Fibroblast of the aortic adventitia (primary cell): Measurements from ENCODE around the gene ABCC8. TPM values are rescaled to one million over a fixed set of nuclear protein-coding genes. Genes with fewer than 3 reads are reported as not detected.

Experiments
- DNase-seq: peaks from one replicate; pipeline ENCODE4 v3.0.0-alpha.2; 2010; ENCODE audit warnings: low read depth
- H3K4me3 ChIP-seq: 2 replicates; pipeline ENCODE4 v1.5.1; 2011; ENCODE audit warnings: low read depth, mild to moderate bottlenecking, control low read depth, low read length, moderate library complexity
- total RNA-seq: library from RNA; depleted of rRNA; stranded (reverse); fragments of >200 nt; gene quantifications from 2 replicates; pipeline ENCODE4 v1.2.3, GENCODE V29; 2012; ENCODE audit warnings: low replicate concordance
- TF ChIP-seq, protein P1 (sequence below): IDR thresholded peaks from 2 replicates; pipeline ENCODE4 v1.5.1; 2011; ENCODE audit warnings: mild to moderate bottlenecking, low read length, control low read depth, inconsistent platforms; ENCODE audit not compliant: insufficient read depth

ABCC8 gene
- total RNA-seq, 1 donor, result not detected

- TF ChIP-seq, protein P1, sequence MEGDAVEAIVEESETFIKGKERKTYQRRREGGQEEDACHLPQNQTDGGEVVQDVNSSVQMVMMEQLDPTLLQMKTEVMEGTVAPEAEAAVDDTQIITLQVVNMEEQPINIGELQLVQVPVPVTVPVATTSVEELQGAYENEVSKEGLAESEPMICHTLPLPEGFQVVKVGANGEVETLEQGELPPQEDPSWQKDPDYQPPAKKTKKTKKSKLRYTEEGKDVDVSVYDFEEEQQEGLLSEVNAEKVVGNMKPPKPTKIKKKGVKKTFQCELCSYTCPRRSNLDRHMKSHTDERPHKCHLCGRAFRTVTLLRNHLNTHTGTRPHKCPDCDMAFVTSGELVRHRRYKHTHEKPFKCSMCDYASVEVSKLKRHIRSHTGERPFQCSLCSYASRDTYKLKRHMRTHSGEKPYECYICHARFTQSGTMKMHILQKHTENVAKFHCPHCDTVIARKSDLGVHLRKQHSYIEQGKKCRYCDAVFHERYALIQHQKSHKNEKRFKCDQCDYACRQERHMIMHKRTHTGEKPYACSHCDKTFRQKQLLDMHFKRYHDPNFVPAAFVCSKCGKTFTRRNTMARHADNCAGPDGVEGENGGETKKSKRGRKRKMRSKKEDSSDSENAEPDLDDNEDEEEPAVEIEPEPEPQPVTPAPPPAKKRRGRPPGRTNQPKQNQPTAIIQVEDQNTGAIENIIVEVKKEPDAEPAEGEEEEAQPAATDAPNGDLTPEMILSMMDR, result no peak
- no peak for DNase-seq
- H3K4me3 ChIP-seq, result no peak overlapping the region
These were observed 30.3 kb upstream of the ABCC8 start for GRCh38 chr11:17506942-17507341.

GRCh38 chr11:17506314-17506713 is 29.7 kb upstream of the ABCC8 start:
- no peak for DNase-seq
- no peak overlapping the region for H3K4me3 ChIP-seq

DNA sequence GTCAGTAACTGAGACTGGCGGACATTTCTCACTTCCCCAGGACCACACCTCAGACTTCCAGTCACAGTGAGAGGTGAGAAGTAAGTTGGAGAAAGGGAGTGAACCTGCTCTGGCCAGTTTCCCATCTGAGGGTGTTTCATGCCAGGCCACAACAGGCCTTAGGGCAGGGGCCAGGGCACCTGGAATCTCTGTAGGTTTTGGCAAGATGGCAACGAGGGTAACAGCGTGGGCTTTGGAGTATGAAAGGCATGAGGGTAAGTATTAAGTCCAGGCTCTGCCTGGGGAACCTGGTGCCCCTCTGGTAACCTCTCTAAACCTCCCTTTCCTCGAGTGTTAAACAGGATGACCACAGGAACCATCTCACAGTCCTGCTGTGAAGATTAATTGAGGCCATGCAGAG is 28.5 kb upstream of the ABCC8 start:
- no peak overlapping the region for H3K4me3 ChIP-seq
- DNase-seq, result no peak
- TF ChIP-seq, protein P1, result no peak

More at GRCh38 chr11:17506314-17506713, 29.7 kb upstream of the ABCC8 start:
- TF ChIP-seq, protein P1, result no peak

- no peak overlapping the region for H3K4me3 ChIP-seq
- peak; percentile 64 for DNase-seq
- TF ChIP-seq, protein P1, result peak; percentile 89
These were observed 27.9 kb upstream of the ABCC8 start for GRCh38 chr11:17504330-17505107.

DNA sequence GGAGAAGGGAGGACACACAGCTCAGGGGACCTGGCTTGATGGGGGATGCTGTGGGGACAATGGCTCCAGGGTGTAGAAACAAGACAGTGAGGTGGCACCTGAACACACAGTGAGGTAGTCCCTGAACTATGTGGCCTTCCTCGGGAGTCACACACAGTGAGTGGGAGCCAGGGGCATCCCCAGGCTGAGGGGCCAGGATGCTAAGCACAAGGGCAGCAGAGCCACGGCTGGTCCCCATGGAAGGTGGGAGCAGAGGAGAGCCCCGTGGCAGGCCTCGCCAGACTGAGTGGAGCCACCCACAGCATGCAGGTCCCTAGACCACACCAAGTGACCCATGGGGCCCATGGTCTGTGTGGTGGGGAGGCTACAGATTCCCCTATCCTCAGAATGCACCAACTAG is 26.0 kb upstream of the ABCC8 start:
- TF ChIP-seq, protein P1, result no peak
- DNase-seq, result no peak
- no peak overlapping the region for H3K4me3 ChIP-seq

DNA sequence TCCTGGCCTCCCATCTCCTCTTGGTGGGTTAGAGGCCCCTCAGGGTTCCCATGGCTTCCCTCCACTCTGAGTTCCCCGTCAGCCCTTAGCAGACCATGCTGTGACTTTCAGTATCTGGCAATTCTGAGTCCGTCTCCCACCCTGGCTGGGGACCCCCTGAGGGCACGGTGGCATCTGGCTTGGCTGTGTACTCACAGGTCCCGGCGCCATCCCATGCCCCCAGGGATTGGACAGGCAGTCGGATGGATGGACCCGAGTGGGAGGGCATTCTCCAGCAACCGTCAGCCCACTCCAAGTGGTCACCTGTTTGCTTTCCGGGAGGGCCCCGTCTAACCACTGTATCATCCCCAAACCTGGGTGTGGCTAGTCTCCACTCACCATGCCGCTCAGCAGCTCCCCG is 24.0 kb upstream of the ABCC8 start:
- no peak for DNase-seq
- no peak overlapping the region for H3K4me3 ChIP-seq
- TF ChIP-seq, protein P1, result no peak

GRCh38 chr11:17498475-17498874 is 21.8 kb upstream of the ABCC8 start:
- no peak for DNase-seq
- H3K4me3 ChIP-seq, result no peak overlapping the region
- TF ChIP-seq, protein P1, result peak; percentile 13
